Lower leg skin (tissue), 4 donors: Measurements from ENCODE around the gene MESD. TPM values are rescaled to one million over a fixed set of nuclear protein-coding genes. Genes with fewer than 3 reads are reported as not detected.

Experiments
- DNase-seq, 2 donors: peaks; one replicate each; pipeline ENCODE4 v3.0.0-alpha.2; 2019; ENCODE audit warnings: low spot score in 2 of 2
- H3K4me3 ChIP-seq: fragments of 200-600 bp; sonication (generic); 2 replicates; pipeline ENCODE4 v1.5.1; 2017; ENCODE audit warnings: mild to moderate bottlenecking, low read depth; ENCODE audit not compliant: poor library complexity, severe bottlenecking
- CTCF ChIP-seq, 3 donors: fragments of 450-650 bp; IDR thresholded peaks; one replicate each; pipeline ENCODE4 v1.5.1; 2016; ENCODE audit warnings: antibody characterized with exemption in 3 of 3, mild to moderate bottlenecking in 3 of 3, moderate library complexity in 2 of 3
- POLR2A ChIP-seq, 2 donors: fragments of 450-650 bp; IDR thresholded peaks; one replicate each; pipeline ENCODE4 v1.6.1; 2016 to 2017; ENCODE audit warnings: antibody characterized with exemption in 2 of 2, mild to moderate bottlenecking in 1 of 2, moderate library complexity in 1 of 2
- WGBS, 2 donors: methylation state at CpG; one replicate each; pipeline ENCODE4 v1.1.5; 2018; 5-methylcytosine and 5-hydroxymethylcytosine counted together
- intact Hi-C: fragments of 100-400 bp; cut with DNase I; formaldehyde crosslinking; loops from one replicate; pipeline ENCODE4 v1.15.0; 2023; ENCODE audit warnings: low total_unique reads
- total RNA-seq, 4 donors: library from RNA; depleted of rRNA; stranded (reverse); fragments of >200 nt; gene quantifications; one replicate each; pipeline ENCODE4 v1.1.0, GENCODE V29; 2016

The MESD gene
- total RNA-seq, 4 donors from 2014 or later = 17.1 to 18.3 (median 17.7) TPM

- no peak for DNase-seq
- H3K4me3 ChIP-seq = peak overlapping the region; percentile 77
- TF ChIP-seq CTCF (IDR thresholded peaks at IDR 0.05) (no peak), POLR2A (IDR thresholded peaks at IDR 0.05) (no peak)
- intact Hi-C loops = no loop called here
- 5 to 7% methylated on average over 20 to 21 of the region's 21 CpGs for WGBS, 2 donors
Observed at GRCh38 chr15:81000144-81000623, 10.6 kb upstream of the MESD start.

GRCh38 chr15:80999623-81000036, 10.0 kb upstream of the MESD start:
- peak in 1 of 2 donors; percentile 88 for DNase-seq
- no peak overlapping the region for H3K4me3 ChIP-seq
- 41 to 52% methylated on average over 13 of the region's 13 CpGs for WGBS, 2 donors
- intact Hi-C loops = no loop called here
- no peak for TF ChIP-seq CTCF (IDR thresholded peaks at IDR 0.05)
- TF ChIP-seq POLR2A (IDR thresholded peaks at IDR 0.05) = no peak

- H3K4me3 ChIP-seq = no peak overlapping the region
- no peak for TF ChIP-seq CTCF (IDR thresholded peaks at IDR 0.05)
- no peak for TF ChIP-seq POLR2A (IDR thresholded peaks at IDR 0.05)
- DNase-seq = no peak
- 75 to 94% methylated on average over 1 of the region's 1 CpG for WGBS, 2 donors
- intact Hi-C loops = no loop called here
Observed at GRCh38 chr15:80998251-80998650, 8.6 kb upstream of the MESD start.

- no peak for DNase-seq
- intact Hi-C loops = no loop called here
- no peak overlapping the region for H3K4me3 ChIP-seq
- 95 to 96% methylated on average over 1 of the region's 1 CpG for WGBS, 2 donors
- TF ChIP-seq POLR2A (IDR thresholded peaks at IDR 0.05) (no peak), CTCF (IDR thresholded peaks at IDR 0.05) (no peak)
Observed at GRCh38 chr15:80997692-80998091, 8.1 kb upstream of the MESD start.

- intact Hi-C loops = no loop called here
- 97 to 100% methylated on average over 1 of the region's 1 CpG for WGBS, 2 donors
- TF ChIP-seq CTCF (IDR thresholded peaks at IDR 0.05) (no peak), POLR2A (IDR thresholded peaks at IDR 0.05) (no peak)
- no peak overlapping the region for H3K4me3 ChIP-seq
- DNase-seq = no peak
Observed at GRCh38 chr15:80996247-80996646, 6.6 kb upstream of the MESD start.

- DNase-seq = no peak
- H3K4me3 ChIP-seq = no peak overlapping the region
- no peak for TF ChIP-seq CTCF (IDR thresholded peaks at IDR 0.05)
- no peak for TF ChIP-seq POLR2A (IDR thresholded peaks at IDR 0.05)
- WGBS, 2 donors = 63 to 78% methylated on average over 1 of the region's 1 CpG
- intact Hi-C loops = no loop called here
Observed at GRCh38 chr15:80992441-80992840, 2.8 kb upstream of the MESD start.
